ENCODE data around the gene ERGIC1. TPM values are rescaled to one million over a fixed set of nuclear protein-coding genes. Genes with fewer than 3 reads are reported as not detected.

The ERGIC1 gene
- total and polyA plus RNA-seq, 2 of the 8 experiments (the other 6 are each of a cell fraction or from before 2014, with no cell fraction given): 95.3 to 106 TPM

GRCh38 chr5:172894767-172895388 lies 60.8 kb downstream of the ERGIC1 start:
- FAIRE-seq: no peak
- CTCF ChIA-PET (ENCODE audit: partially characterized antibody): interaction anchor here (0.6 to 1.6 kb wide), 7 partner anchors 11 to 182 kb away, joined by 3 to 5 read pairs (median 4); no protein-coding TSS in a partner anchor
- TF ChIP-seq HDAC6 (IDR thresholded peaks at IDR 0.05; ENCODE audit: low read depth, low read length) (no peak), ZNF274 (IDR thresholded peaks at IDR 0.05; ENCODE audit: borderline replicate concordance, extremely low read depth, low read length) (no peak), HDAC2 (IDR thresholded peaks at IDR 0.05; ENCODE audit: borderline replicate concordance in 1 of 2, low read depth in 2 of 2, low read length in 2 of 2) (no peak), E2F6 (IDR thresholded peaks at IDR 0.05) (no peak), CBX8 (IDR thresholded peaks at IDR 0.05; ENCODE audit: borderline replicate concordance, low read depth, low read length) (no peak)
- TF ChIP-seq, protein P1, sequence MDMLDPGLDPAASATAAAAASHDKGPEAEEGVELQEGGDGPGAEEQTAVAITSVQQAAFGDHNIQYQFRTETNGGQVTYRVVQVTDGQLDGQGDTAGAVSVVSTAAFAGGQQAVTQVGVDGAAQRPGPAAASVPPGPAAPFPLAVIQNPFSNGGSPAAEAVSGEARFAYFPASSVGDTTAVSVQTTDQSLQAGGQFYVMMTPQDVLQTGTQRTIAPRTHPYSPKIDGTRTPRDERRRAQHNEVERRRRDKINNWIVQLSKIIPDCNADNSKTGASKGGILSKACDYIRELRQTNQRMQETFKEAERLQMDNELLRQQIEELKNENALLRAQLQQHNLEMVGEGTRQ (IDR thresholded peaks at IDR 0.05; ENCODE audit: low read length): no peak
- TF ChIP-seq, protein P2, sequence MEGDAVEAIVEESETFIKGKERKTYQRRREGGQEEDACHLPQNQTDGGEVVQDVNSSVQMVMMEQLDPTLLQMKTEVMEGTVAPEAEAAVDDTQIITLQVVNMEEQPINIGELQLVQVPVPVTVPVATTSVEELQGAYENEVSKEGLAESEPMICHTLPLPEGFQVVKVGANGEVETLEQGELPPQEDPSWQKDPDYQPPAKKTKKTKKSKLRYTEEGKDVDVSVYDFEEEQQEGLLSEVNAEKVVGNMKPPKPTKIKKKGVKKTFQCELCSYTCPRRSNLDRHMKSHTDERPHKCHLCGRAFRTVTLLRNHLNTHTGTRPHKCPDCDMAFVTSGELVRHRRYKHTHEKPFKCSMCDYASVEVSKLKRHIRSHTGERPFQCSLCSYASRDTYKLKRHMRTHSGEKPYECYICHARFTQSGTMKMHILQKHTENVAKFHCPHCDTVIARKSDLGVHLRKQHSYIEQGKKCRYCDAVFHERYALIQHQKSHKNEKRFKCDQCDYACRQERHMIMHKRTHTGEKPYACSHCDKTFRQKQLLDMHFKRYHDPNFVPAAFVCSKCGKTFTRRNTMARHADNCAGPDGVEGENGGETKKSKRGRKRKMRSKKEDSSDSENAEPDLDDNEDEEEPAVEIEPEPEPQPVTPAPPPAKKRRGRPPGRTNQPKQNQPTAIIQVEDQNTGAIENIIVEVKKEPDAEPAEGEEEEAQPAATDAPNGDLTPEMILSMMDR (IDR thresholded peaks at IDR 0.05; ENCODE audit: control extremely low read depth in 1 of 3, insufficient read depth in 1 of 3, low read depth in 1 of 3, low read length in 3 of 3): no peak

More at GRCh38 chr5:172894767-172895388, 60.8 kb downstream of the ERGIC1 start:
- Histone ChIP-seq H2BK15ac (ENCODE audit: low read length) (no peak overlapping the region), H3K4me2 (ENCODE audit: insufficient read depth in 1 of 2, low read depth in 2 of 2, low read length in 2 of 2) (no peak overlapping the region), H2BK120ac (replicated peaks; ENCODE audit: low read depth, low read length) (no peak overlapping the region), H2BK12ac (ENCODE audit: low read depth, low read length) (no peak overlapping the region), H3K18ac (ENCODE audit: extremely low read depth, low read length) (no peak overlapping the region), H3K4me1 (replicated peaks in 1 of 4; ENCODE audit: control insufficient read depth in 3 of 4, insufficient read depth in 4 of 4, low read length in 3 of 4) (no peaks in the 10 kb centered on the region; a peak in 2 of 7 replicates), H2AFZ (ENCODE audit: low read length) (no peak overlapping the region), H3K79me1 (ENCODE audit: low read depth, low read length) (peaks cover 3% of the 10 kb centered on the region; the same call in 1 of the 2 replicates), H4K20me1 (replicated peaks in 1 of 2; ENCODE audit: control insufficient read depth in 1 of 2, insufficient read depth in 2 of 2, low read length in 2 of 2) (peaks cover 0 to 1% of the 10 kb centered on the region in 2 experiments), H3K36me3 (ENCODE audit: control insufficient read depth in 2 of 4, insufficient read depth in 4 of 4, low read length in 3 of 4) (peaks cover 5 to 27% (median 10%) of the 10 kb centered on the region in 4 experiments; a peak in 5 of 8 replicates), H2BK20ac (ENCODE audit: low read length) (no peak overlapping the region), H3K4ac (replicated peaks; ENCODE audit: insufficient read length, low read depth, low read length) (no peak overlapping the region), H4K8ac (ENCODE audit: extremely low read depth, insufficient read depth, low read length) (no peak overlapping the region), H3K9me3 (ENCODE audit: insufficient read depth in 2 of 2, low read depth in 1 of 2, low read length in 1 of 2) (no peaks in the 10 kb centered on the region), H3K56ac (replicated peaks; ENCODE audit: insufficient read length, low read depth, low read length) (no peak overlapping the region), H2AK5ac (ENCODE audit: low read depth, low read length) (no peak overlapping the region), H3K23me2 (ENCODE audit: low read depth, low read length) (no peaks in the 10 kb centered on the region), H3K14ac (ENCODE audit: insufficient read length) (no peak overlapping the region), H3K79me2 (ENCODE audit: control insufficient read depth in 1 of 2, insufficient read depth in 2 of 2, low read length in 2 of 2) (no peaks in the 10 kb centered on the region), H3K23ac (ENCODE audit: insufficient read length) (no peak overlapping the region), H4K91ac (replicated peaks; ENCODE audit: insufficient read length, low read length) (no peak overlapping the region), H4K5ac (ENCODE audit: insufficient read length, low read depth, low read length) (no peak overlapping the region), H3K27me3 (replicated peaks in 1 of 4; ENCODE audit: control insufficient read depth in 3 of 4, extremely low read depth in 1 of 4, insufficient read depth in 3 of 4, low read length in 3 of 4) (no peaks in the 10 kb centered on the region), H3K4me3 (ENCODE audit: extremely low read depth in 1 of 4, insufficient read depth in 2 of 4, low read depth in 3 of 4, low read length in 4 of 4) (no peak overlapping the region), H3K27ac (ENCODE audit: low read depth, low read length) (no peak overlapping the region), H2BK5ac (ENCODE audit: low read depth, low read length) (no peak overlapping the region), H3K9ac (replicated peaks in 1 of 4; ENCODE audit: extremely low read depth in 1 of 4, low read depth in 3 of 4, low read length in 3 of 4) (peak overlapping the region in 1 of 4 experiments; percentile 39; a peak in 1 of 7 replicates)
- POLR2A ChIA-PET (ENCODE audit: partially characterized antibody): interaction anchor here (1.3 kb wide), 1 partner anchor 123 kb away, joined by 4 read pairs; no protein-coding TSS in a partner anchor
- WGBS, 2 experiments (ENCODE audit: extremely low coverage in 1 of 2, insufficient coverage in 1 of 2, insufficient read length in 1 of 2, insufficient replicate concordance in 2 of 2, low coverage in 1 of 2, low lambda C conversion rate in 2 of 2, missing lambda C conversion rate in 1 of 2): 93% methylated on average over 7 of the region's 7 CpGs; no CpG with 5 or more reads in 1 of the 2 experiments
- DNase-seq (ENCODE audit: low read depth in 1 of 2, low spot score in 2 of 2): no peak
